22Rv1 (cell line): ENCODE measurements around the gene PIK3AP1.

ENCODE experiments used
- ZFX ChIP-seq: fragments of 450-650 bp; IDR thresholded peaks from 2 replicates; pipeline ENCODE4 v1.6.1; 2017; ENCODE audit warnings: antibody characterized with exemption, borderline replicate concordance
- TF ChIP-seq, protein P1 (sequence below): fragments of 450-650 bp; IDR thresholded peaks from 2 replicates; pipeline ENCODE4 v1.5.1; 2017; ENCODE audit warnings: mild to moderate bottlenecking

DNA sequence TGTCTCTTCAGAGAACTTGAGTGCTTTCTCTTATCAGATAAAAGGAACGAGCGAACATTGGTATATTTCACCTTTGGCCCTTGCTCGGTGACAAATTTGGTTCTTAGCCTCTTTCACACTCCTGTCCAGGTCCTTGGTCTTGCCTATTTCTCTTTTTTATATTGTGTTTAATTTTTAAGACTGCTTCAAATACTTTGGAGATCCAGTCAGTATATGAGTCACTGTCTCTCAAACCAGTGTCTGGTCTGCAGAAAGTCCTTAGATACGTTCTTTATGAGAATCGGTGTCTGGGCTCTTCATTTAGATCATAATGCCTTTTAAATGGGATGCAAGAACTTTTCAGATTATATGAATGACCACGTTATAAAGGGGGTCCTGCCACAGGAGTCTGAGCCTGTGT, 55.0 kb downstream of the PIK3AP1 start:
- TF ChIP-seq, protein P1, sequence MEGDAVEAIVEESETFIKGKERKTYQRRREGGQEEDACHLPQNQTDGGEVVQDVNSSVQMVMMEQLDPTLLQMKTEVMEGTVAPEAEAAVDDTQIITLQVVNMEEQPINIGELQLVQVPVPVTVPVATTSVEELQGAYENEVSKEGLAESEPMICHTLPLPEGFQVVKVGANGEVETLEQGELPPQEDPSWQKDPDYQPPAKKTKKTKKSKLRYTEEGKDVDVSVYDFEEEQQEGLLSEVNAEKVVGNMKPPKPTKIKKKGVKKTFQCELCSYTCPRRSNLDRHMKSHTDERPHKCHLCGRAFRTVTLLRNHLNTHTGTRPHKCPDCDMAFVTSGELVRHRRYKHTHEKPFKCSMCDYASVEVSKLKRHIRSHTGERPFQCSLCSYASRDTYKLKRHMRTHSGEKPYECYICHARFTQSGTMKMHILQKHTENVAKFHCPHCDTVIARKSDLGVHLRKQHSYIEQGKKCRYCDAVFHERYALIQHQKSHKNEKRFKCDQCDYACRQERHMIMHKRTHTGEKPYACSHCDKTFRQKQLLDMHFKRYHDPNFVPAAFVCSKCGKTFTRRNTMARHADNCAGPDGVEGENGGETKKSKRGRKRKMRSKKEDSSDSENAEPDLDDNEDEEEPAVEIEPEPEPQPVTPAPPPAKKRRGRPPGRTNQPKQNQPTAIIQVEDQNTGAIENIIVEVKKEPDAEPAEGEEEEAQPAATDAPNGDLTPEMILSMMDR: no peak
- TF ChIP-seq ZFX: no peak
